ENCODE results near the gene C1QTNF7.

The C1QTNF7 gene

GRCh38 chr4:15482842-15483241 is 55.0 kb downstream of the C1QTNF7 start:
- TF ChIP-seq CTCF (conservative IDR thresholded peaks at IDR 0.05; ENCODE audit: low read depth, low read length): no peak
- no peak overlapping the region for H3K4me3 ChIP-seq (ENCODE audit: low read depth, low read length)

DNA sequence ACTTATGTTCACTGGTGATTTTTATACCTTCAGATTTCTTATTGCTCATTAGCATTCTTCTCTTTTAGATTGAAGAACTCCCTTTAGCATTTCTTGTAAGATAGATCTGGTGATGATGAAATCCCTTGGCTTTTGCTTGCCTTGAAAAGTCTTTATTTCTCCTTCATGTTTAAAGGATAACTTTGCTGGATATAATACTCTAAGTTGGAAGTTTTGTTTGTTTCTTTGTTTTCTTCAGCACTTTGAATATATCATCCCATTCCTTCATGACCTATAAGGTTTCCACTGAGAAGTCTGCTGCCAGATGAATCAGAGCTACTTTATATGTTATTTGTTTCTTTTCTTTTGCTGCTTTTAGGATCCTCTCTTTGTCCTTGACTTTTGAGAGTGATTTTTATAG is 60.3 kb downstream of the C1QTNF7 start:
- H3K4me3 ChIP-seq (ENCODE audit: low read depth, low read length): no peak overlapping the region
- DNase-seq (ENCODE audit: low read depth): peak; percentile 47
- no peak for TF ChIP-seq CTCF (conservative IDR thresholded peaks at IDR 0.05; ENCODE audit: low read depth, low read length)

More at GRCh38 chr4:15482842-15483241, 55.0 kb downstream of the C1QTNF7 start:
- DNase-seq (ENCODE audit: low read depth): peak; percentile 53

DNA sequence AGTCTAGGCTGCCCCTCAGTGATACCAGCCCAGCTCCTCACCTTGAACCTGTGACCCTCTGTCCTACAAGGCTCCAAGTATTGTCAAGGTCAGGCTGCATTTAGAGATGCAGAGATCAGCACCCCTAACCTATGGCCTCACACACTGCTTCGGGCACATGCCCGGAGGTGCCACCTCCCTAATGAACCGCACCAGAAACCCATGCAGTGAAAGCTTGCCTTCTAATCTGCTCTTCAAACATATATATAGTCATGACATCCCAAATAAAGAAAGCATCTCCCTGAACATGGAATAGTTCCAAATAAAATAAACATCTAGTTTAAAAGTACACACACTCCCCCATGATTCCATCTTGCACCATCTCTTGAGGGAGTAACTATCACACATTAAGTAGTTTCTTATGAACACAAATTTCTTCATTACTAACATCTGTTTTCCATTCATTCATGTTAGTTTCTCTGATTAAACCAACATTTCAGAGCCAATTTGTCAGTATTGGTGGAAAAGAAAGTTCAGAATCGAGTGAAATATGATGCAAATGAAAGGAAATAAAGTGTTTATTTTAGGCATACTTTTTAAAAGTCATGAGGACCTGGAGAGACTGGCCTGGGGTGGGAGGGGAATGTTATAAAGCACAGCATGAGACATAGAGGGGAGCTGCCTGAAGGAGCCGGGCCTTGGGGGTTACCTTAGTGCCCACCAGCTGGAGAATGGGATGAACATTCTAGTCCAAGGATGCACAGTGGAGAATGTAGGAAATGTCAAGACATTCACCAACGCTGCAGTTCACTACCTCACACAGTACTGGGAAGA is 61.0 kb downstream of the C1QTNF7 start:
- no peak for TF ChIP-seq CTCF (conservative IDR thresholded peaks at IDR 0.05; ENCODE audit: low read depth, low read length)
- DNase-seq (ENCODE audit: low read depth): peak; percentile 95
- H3K4me3 ChIP-seq (ENCODE audit: low read depth, low read length): no peak overlapping the region

DNA sequence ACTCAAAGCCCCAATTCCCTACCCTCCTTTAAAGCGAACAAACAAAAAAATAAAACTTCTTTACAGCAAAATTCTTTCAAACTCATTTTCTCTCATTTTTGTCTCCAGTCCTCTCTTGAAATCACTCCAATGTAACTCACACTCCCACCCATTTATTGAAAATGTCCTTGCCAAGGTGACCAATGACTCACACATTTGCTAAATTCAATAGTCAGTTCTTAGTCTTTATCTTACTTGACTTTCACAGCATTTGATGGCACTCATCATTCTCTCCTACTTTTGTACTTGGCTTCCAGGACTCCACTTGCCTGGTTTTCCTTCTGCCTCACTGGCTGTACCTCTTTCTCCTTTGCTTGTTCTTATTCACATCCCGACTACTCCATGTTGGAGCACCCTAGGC is 61.7 kb downstream of the C1QTNF7 start:
- TF ChIP-seq CTCF (conservative IDR thresholded peaks at IDR 0.05; ENCODE audit: low read depth, low read length): no peak
- no peak overlapping the region for H3K4me3 ChIP-seq (ENCODE audit: low read depth, low read length)

GRCh38 chr4:15493411-15493810 is 65.6 kb downstream of the C1QTNF7 start:
- TF ChIP-seq CTCF (conservative IDR thresholded peaks at IDR 0.05; ENCODE audit: low read depth, low read length): no peak
- no peak overlapping the region for H3K4me3 ChIP-seq (ENCODE audit: low read depth, low read length)
- DNase-seq (ENCODE audit: low read depth): peak; percentile 42

More for the DNA sequence above, 61.7 kb downstream of the C1QTNF7 start:
- DNase-seq (ENCODE audit: low read depth): peak; percentile 39

DNA sequence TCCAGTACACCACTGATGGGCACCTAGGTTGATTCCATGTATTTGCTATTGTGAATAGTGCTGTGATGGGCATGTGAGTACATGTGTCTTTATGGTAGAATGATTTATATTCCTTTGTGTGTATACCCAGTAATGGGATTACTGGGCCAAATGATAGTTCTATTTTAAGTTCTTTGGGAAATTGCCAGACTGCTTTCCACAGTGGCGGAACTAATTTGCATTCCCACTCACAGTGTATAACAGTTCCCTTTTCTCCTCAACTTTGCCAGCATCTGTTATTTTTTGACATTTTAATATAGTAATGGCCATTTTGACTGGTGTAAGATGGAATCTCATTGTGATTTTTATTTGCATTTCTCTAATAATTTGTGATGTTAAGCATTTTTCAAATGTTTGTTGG is 67.8 kb downstream of the C1QTNF7 start:
- H3K4me3 ChIP-seq (ENCODE audit: low read depth, low read length): no peak overlapping the region
- no peak for DNase-seq (ENCODE audit: low read depth)
- no peak for TF ChIP-seq CTCF (conservative IDR thresholded peaks at IDR 0.05; ENCODE audit: low read depth, low read length)

All from choroid plexus epithelial cell (primary cell).